A549 treated with DMSO at 1 μM for 4 hours (cell line): ENCODE measurements around the gene ZFP28. TPM values are rescaled to one million over a fixed set of nuclear protein-coding genes. Genes with fewer than 3 reads are reported as not detected.

Experiments
- total RNA-seq: library from RNA; stranded (reverse); fragments of 200-300 nt; extraction: Qiagen RNA extraction; gene quantifications from 5 replicates; pipeline ENCODE4 v1.2.3, GENCODE V29; 2022; ENCODE audit warnings: low read depth

ZFP28 gene
- total RNA-seq: 2.8 to 5.0 TPM (median 4.0 TPM) in 5 replicates

DNA sequence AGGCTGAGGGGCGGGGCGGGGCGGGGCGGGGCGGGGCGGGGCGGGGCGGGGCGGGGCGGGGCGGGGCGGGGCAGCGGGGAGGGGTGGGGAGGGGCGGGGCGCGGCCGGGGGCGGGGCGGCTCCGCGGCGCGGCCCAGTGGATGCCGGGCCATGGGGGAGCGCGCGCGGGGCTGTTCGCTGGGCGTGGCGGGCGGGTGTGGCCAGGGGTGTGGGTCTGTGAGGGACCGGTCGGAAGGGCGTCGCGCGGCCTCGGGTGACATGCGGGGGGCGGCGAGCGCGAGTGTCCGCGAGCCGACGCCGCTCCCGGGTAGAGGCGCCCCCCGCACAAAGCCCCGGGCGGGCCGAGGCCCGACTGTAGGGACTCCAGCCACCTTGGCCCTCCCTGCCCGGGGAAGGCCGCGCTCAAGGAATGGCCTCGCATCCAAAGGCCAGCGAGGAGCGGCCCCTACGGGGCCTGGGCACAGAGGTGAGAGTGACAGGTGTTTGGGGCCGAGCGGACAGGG lies at the start of gene ZFP28:
ZFP28 (plus strand) TSS at position 188 of the 503 bp plus-strand sequence; CDS start at position 259, 71 bp downstream.

DNA sequence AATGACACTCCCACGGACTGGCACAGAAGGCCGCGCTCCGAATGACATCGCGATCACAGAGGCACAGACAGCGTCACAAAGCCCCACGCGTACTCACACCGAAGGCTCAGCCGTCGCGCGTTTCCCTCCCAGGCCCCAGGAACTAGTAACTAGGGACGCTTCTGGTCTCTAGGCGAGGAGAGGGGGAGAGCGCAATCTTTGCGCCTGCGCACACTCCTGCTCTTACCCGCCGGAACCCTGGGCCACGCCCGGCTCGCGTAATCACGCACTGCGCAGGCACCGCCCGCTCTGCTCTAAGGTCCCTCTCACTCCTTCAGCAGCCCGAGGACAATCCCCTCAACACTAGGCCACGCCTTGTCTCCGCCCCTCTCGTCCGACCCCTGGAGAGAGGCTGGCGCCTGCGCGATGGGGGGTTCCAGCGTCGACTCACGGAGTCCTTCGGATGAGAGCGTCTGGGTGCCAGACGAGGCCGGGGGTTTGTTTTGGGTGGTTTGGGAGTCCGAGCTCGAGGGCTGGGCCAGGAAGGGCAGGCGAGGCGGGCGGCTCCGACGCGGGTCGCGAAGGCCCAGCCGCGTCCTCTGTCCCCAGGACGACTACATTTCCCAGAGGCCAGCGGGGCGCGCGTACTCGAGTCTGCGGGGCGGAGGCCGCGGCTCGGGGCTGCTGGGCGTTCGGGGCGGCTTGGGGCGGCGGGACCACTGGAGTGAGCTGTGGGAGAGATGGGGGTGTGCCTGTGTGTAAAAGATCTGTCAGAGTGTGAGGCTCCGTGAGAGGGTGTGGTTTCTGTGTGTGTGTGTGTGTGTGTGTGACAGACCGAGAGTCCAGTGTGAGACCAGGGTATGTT lies 31.1 kb upstream of the ZFP28 start, which contains the start of gene ZNF471:
ZNF471 (plus strand) TSS at position 410 of the 844 bp plus-strand sequence. CDS start 3,717 bp downstream, outside the sequence.

DNA sequence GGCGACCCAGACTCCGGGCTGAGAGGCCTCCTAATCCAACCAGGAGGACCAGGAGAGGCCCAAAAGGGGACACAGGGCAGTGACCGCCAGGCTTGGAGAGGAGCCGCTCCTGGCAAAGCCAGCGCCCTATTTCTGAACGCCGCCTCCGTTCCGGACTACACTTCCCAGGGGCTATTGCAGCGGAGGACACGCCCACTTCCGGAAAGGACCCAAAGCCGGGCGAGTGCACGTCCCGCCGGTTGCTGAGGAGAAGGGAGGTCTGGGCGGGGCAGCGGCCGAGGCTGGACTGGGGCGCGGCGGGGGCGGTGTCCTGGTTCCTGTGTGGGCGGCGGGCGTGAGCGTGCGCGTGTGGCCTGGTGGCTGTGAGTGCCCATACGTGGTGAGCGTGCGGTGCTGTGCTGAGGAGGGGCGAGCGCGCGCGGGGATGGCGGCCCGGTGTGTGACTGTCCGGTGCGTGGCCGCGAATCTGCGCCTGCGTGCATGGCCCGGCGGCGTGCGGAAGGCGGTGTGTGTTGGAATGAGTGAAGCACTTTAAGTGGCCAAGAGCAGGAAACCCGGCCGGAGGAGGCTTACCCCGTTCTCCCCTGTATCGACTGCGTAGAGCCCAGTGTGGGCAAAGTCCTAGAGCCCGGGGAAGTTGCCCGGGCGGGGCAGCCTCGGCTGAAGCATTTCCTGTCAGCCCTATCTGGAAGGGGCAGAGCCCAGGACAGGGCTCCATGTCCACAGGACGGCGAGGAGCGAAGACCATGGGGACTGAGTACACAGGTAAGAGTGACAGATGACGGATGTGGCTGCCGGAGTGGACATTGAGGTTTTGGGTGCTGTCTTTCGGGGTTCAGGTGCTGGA lies 28.7 kb downstream of the ZFP28 start, which contains the start of gene ZNF470:
ZNF470 (plus strand) TSS at position 195 of the 847 bp plus-strand sequence. CDS start 2,844 bp downstream, outside the sequence.

DNA sequence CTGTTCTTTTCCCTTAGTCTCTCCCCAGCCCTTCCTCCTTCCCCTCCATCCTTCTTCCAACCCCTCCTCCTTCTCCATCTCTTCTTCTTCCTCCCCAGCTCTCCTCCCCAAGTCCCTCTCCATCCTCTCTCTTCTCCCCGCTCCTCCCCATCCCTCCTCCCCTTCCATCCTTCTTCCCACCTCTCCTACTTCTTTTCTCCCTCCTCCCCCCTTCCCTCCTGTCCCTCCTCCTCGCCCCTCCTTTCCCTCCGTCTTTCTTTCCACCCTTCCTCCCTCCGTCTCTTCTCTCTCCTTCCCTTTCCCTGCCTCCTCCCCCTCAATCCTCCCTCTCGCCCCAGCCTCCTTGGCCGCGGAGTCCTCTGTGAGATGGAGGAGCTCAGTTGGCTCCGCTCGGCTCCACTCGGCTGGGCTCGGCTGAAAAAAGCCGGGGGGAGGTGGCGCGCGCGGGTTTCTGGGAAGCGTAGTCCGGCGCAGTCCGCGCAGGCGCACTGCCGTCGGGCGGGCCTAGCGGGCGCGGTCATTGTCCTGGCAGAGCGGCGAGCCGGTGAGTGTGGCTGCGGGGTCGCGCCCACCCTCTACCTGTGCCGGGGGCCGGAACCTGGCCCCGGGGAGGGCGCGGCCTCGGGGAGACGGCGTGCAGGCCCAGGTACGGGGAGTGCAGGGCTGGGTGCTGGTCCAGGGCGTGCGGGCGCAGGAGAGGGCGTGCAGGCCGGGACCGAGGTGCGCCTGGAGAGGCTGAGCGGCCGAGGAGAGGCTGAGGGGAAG lies 56.2 kb downstream of the ZFP28 start, which contains the start of gene ZNF71:
ZNF71 (plus strand) TSS at position 520 of the 765 bp plus-strand sequence. CDS start 6,257 bp downstream, outside the sequence.

Other genes with a start within 250 kb of the ZFP28 start
- 7.0 to 12.2 TPM (median 8.2 TPM) in 5 replicates for gene ZSCAN5A, start 224.1 kb upstream of the ZFP28 start, total RNA-seq
- gene ZNF582, start 145.4 kb upstream of the ZFP28 start, total RNA-seq: 0.37 to 1.7 TPM (median 1.3 TPM) in 5 replicates
- 1.9 to 2.9 TPM (median 2.3 TPM) in 5 replicates for gene ZNF583, start 134.6 kb upstream of the ZFP28 start, total RNA-seq
- gene ZNF667, start 61.6 kb upstream of the ZFP28 start, total RNA-seq: not detected in 5 replicates
- gene ZNF471, start 31.1 kb upstream of the ZFP28 start, total RNA-seq: 0.03 to 0.08 TPM (median 0.05 TPM) in 4 of 5 replicates, not detected in the other
- gene ZNF470, start 28.5 kb downstream of the ZFP28 start, total RNA-seq: 1.1 to 1.9 TPM (median 1.7 TPM) in 5 replicates
- gene ZNF71, start 56.4 kb downstream of the ZFP28 start, total RNA-seq: 9.3 to 12.0 TPM (median 10.0 TPM) in 5 replicates
- gene SMIM17, start 104.2 kb downstream of the ZFP28 start, total RNA-seq: 0.12 to 0.15 TPM in 2 of 5 replicates, not detected in the others
- gene ZNF835, start 132.8 kb downstream of the ZFP28 start, total RNA-seq: not detected in 5 replicates